HG02852 (cell line): ENCODE data around the gene CADM1.
A peak's percentile ranks its signal among the peaks of the same experiment; 100 is the strongest.

Source experiments
- ATAC-seq: cut with Tn5 transposase; IDR thresholded peaks from one replicate; pipeline ENCODE4 v1.9.1; 2021; ENCODE audit warnings: mild to moderate bottlenecking, moderate library complexity; ENCODE audit not compliant: unreplicated experiment

The CADM1 gene

GRCh38 chr11:115324581-115325432, 179.4 kb downstream of the CADM1 start:
- peak; percentile 76 for ATAC-seq

- ATAC-seq, result no peak
Measured at GRCh38 chr11:115322553-115323203, 181.5 kb downstream of the CADM1 start.

- ATAC-seq, result no peak
Measured at GRCh38 chr11:115321605-115322289, 182.5 kb downstream of the CADM1 start.

- no peak for ATAC-seq
Measured at GRCh38 chr11:115317277-115318185, 186.7 kb downstream of the CADM1 start.

- ATAC-seq, result no peak
Measured at GRCh38 chr11:115316696-115317095, 187.5 kb downstream of the CADM1 start.

- ATAC-seq, result no peak
Measured at GRCh38 chr11:115314330-115314920, 189.8 kb downstream of the CADM1 start.

- ATAC-seq, result no peak
Measured at GRCh38 chr11:115313224-115313838, 190.9 kb downstream of the CADM1 start.

GRCh38 chr11:115311949-115312348, 192.3 kb downstream of the CADM1 start:
- ATAC-seq, result no peak

GRCh38 chr11:115306689-115307088, 197.5 kb downstream of the CADM1 start:
- no peak for ATAC-seq

GRCh38 chr11:115304774-115305472, 199.3 kb downstream of the CADM1 start:
- ATAC-seq, result no peak

GRCh38 chr11:115303929-115304531, 200.2 kb downstream of the CADM1 start:
- ATAC-seq, result no peak

GRCh38 chr11:115302946-115303703, 201.1 kb downstream of the CADM1 start:
- no peak for ATAC-seq

- ATAC-seq, result no peak
Measured at GRCh38 chr11:115300660-115301428, 203.4 kb downstream of the CADM1 start.

GRCh38 chr11:115298300-115299012, 205.8 kb downstream of the CADM1 start:
- ATAC-seq, result no peak

- ATAC-seq, result no peak
Measured at GRCh38 chr11:115297330-115297729, 206.9 kb downstream of the CADM1 start.

GRCh38 chr11:115291325-115291724, 212.9 kb downstream of the CADM1 start:
- no peak for ATAC-seq

- ATAC-seq, result no peak
Measured at GRCh38 chr11:115290893-115291292, 213.3 kb downstream of the CADM1 start.
